Fibroblast of gingiva (primary cell): ENCODE measurements around the gene TNFAIP8L1.

Experiments used
- DNase-seq: peaks from one replicate; pipeline ENCODE4 v3.0.0-alpha.2; 2011; ENCODE audit warnings: low read depth

Gene TNFAIP8L1

GRCh38 chr19:4702764-4703163 is 63.4 kb downstream of the TNFAIP8L1 start:
- no peak for DNase-seq

GRCh38 chr19:4703671-4704316 is 64.5 kb downstream of the TNFAIP8L1 start:
- no peak for DNase-seq

- DNase-seq, result no peak
Measured at GRCh38 chr19:4704317-4704673, 65.0 kb downstream of the TNFAIP8L1 start.
